ENCODE measurements around the gene CCDC187.

DNA sequence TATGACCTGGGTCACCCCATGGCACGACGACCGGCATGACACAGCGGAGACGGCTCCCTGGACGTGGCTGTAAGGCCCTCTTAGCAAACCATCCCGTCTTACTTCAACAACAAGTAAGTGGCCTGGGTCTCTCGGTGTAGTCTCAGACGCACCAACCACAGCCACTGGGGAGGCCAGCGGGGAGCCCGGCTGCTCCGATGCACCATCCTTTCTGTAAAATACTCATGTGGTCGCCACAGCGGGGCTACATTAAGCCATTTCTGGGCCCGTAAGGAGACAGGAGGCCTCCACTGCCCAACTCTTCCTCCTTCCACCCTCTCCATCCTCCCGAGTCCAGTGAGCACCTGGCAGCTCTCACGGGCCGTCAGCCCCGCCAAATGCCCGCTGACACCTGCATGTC lies 63.0 kb downstream of the CCDC187 start:
- TF ChIP-seq, protein P1, sequence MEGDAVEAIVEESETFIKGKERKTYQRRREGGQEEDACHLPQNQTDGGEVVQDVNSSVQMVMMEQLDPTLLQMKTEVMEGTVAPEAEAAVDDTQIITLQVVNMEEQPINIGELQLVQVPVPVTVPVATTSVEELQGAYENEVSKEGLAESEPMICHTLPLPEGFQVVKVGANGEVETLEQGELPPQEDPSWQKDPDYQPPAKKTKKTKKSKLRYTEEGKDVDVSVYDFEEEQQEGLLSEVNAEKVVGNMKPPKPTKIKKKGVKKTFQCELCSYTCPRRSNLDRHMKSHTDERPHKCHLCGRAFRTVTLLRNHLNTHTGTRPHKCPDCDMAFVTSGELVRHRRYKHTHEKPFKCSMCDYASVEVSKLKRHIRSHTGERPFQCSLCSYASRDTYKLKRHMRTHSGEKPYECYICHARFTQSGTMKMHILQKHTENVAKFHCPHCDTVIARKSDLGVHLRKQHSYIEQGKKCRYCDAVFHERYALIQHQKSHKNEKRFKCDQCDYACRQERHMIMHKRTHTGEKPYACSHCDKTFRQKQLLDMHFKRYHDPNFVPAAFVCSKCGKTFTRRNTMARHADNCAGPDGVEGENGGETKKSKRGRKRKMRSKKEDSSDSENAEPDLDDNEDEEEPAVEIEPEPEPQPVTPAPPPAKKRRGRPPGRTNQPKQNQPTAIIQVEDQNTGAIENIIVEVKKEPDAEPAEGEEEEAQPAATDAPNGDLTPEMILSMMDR (CRISPR knock-in tag; IDR thresholded peaks at IDR 0.05): no peak
- no peak for TF ChIP-seq JUN (CRISPR knock-in tag; IDR thresholded peaks at IDR 0.05)
- TF ChIP-seq EEA1 (CRISPR knock-in tag; IDR thresholded peaks at IDR 0.05; ENCODE audit: borderline replicate concordance): no peak
- no peak for TF ChIP-seq MTA1 (CRISPR knock-in tag; IDR thresholded peaks at IDR 0.05; ENCODE audit: borderline replicate concordance)
- no peak for TF ChIP-seq SUZ12 (IDR thresholded peaks at IDR 0.05; ENCODE audit: low read depth, low read length)
- TF ChIP-seq POLR2A (IDR thresholded peaks at IDR 0.05; ENCODE audit: insufficient read depth in 1 of 2, low read depth in 2 of 2, low read length in 2 of 2): no peak
- TF ChIP-seq NBN (conservative IDR thresholded peaks at IDR 0.05): no peak
- no peak for TF ChIP-seq ZMYM4 (CRISPR knock-in tag; IDR thresholded peaks at IDR 0.05)
- TF ChIP-seq, protein P2, sequence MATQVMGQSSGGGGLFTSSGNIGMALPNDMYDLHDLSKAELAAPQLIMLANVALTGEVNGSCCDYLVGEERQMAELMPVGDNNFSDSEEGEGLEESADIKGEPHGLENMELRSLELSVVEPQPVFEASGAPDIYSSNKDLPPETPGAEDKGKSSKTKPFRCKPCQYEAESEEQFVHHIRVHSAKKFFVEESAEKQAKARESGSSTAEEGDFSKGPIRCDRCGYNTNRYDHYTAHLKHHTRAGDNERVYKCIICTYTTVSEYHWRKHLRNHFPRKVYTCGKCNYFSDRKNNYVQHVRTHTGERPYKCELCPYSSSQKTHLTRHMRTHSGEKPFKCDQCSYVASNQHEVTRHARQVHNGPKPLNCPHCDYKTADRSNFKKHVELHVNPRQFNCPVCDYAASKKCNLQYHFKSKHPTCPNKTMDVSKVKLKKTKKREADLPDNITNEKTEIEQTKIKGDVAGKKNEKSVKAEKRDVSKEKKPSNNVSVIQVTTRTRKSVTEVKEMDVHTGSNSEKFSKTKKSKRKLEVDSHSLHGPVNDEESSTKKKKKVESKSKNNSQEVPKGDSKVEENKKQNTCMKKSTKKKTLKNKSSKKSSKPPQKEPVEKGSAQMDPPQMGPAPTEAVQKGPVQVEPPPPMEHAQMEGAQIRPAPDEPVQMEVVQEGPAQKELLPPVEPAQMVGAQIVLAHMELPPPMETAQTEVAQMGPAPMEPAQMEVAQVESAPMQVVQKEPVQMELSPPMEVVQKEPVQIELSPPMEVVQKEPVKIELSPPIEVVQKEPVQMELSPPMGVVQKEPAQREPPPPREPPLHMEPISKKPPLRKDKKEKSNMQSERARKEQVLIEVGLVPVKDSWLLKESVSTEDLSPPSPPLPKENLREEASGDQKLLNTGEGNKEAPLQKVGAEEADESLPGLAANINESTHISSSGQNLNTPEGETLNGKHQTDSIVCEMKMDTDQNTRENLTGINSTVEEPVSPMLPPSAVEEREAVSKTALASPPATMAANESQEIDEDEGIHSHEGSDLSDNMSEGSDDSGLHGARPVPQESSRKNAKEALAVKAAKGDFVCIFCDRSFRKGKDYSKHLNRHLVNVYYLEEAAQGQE (IDR thresholded peaks at IDR 0.05; ENCODE audit: borderline replicate concordance in 1 of 2, low read depth in 1 of 2, low read length in 2 of 2): no peak
- no peak for TF ChIP-seq RXRB (CRISPR knock-in tag; IDR thresholded peaks at IDR 0.05; ENCODE audit: borderline replicate concordance)
- TF ChIP-seq, protein P3, sequence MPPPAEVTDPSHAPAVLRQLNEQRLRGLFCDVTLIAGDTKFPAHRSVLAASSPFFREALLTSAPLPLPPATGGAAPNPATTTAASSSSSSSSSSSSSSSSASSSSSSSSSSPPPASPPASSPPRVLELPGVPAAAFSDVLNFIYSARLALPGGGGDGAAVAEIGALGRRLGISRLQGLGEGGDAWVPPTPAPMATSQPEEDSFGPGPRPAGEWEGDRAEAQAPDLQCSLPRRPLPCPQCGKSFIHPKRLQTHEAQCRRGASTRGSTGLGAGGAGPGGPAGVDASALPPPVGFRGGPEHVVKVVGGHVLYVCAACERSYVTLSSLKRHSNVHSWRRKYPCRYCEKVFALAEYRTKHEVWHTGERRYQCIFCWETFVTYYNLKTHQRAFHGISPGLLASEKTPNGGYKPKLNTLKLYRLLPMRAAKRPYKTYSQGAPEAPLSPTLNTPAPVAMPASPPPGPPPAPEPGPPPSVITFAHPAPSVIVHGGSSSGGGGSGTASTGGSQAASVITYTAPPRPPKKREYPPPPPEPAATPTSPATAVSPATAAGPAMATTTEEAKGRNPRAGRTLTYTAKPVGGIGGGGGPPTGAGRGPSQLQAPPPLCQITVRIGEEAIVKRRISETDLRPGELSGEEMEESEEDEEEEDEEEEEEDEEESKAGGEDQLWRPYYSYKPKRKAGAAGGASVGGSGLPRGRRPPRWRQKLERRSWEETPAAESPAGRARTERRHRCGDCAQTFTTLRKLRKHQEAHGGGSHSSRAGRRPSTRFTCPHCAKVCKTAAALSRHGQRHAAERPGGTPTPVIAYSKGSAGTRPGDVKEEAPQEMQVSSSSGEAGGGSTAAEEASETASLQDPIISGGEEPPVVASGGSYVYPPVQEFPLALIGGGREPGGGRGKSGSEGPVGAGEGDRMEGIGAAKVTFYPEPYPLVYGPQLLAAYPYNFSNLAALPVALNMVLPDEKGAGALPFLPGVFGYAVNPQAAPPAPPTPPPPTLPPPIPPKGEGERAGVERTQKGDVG (CRISPR knock-in tag; IDR thresholded peaks at IDR 0.05; ENCODE audit: borderline replicate concordance): no peak
- TF ChIP-seq NR2C2 (CRISPR knock-in tag; IDR thresholded peaks at IDR 0.05; ENCODE audit: borderline replicate concordance): no peak
- TF ChIP-seq ETV6 (CRISPR knock-in tag; conservative IDR thresholded peaks at IDR 0.05): no peak
